Measurements from ENCODE around the gene DDOST.

- TF ChIP-seq CTCF (IDR thresholded peaks at IDR 0.05): no peak
- TF ChIP-seq POLR2A (IDR thresholded peaks at IDR 0.05): no peak
Measured at GRCh38 chr1:20626098-20626427, 35.1 kb downstream of the DDOST start.
